PC-9 (cell line): ENCODE results near the gene IL17RE. TPM values are rescaled to one million over a fixed set of nuclear protein-coding genes. Genes with fewer than 3 reads are reported as not detected.

ENCODE experiments used
- BruUV-seq: library from RNA; stranded (reverse); fragments of 400-500 nt; replicated peaks from 2 replicates; lab custom pipeline; 2021; lab: Mats Ljungman, UMichigan
- CTCF ChIA-PET: fragments of 300-600 bp; sonication (Branson Sonifier 250); formaldehyde crosslinking; loops from one replicate; lab custom pipeline; 2022; ENCODE audit warnings: antibody characterized with exemption; lab: Charles Lee
- POLR2A ChIA-PET: fragments of 300-600 bp; sonication (Branson Sonifier 250); formaldehyde crosslinking; loops from one replicate; lab custom pipeline; 2022; ENCODE audit warnings: antibody characterized with exemption; ENCODE audit not compliant: unreplicated experiment; lab: Charles Lee
- DNase-seq, 2 experiments: peaks; one replicate each; pipeline versions ENCODE4 v3.0.0 to v3.0.0-alpha.2; 2015 to 2022; ENCODE audit warnings: mixed read lengths in 1 of 2
- H2AFZ ChIP-seq: fragments of 200-600 bp; sonication (generic); 2 replicates; pipeline ENCODE4 v1.8.1; 2017; ENCODE audit warnings: antibody characterized with exemption
- H3F3A ChIP-seq: fragments of 200-600 bp; sonication (generic); 2 replicates; pipeline ENCODE4 v1.8.1; 2017; ENCODE audit warnings: antibody characterized with exemption, mild to moderate bottlenecking, low read depth; ENCODE audit not compliant: insufficient read depth
- H3K27ac ChIP-seq: fragments of 200-600 bp; sonication (generic); 2 replicates; pipeline ENCODE4 v1.6.1; 2016; ENCODE audit warnings: mixed run types
- H3K27me3 ChIP-seq: fragments of 200-600 bp; sonication (generic); 2 replicates; pipeline ENCODE4 v1.6.1; 2016; ENCODE audit warnings: low read depth, mixed run types; ENCODE audit not compliant: insufficient read depth
- H3K36me3 ChIP-seq: fragments of 200-600 bp; sonication (generic); 2 replicates; pipeline ENCODE4 v1.6.1; 2016; ENCODE audit warnings: low read depth, mixed run types
- H3K4me1 ChIP-seq: fragments of 200-600 bp; sonication (generic); replicated peaks from 2 replicates; pipeline ENCODE4 v1.6.1; 2016; ENCODE audit warnings: mixed run types; ENCODE audit not compliant: insufficient read depth
- H3K4me2 ChIP-seq: fragments of 200-600 bp; sonication (generic); 2 replicates; pipeline ENCODE4 v1.6.1; 2017; ENCODE audit warnings: mixed run types
- H3K4me3 ChIP-seq: fragments of 200-600 bp; sonication (generic); 2 replicates; pipeline ENCODE4 v1.6.1; 2016; ENCODE audit warnings: mixed run types
- H3K79me2 ChIP-seq: fragments of 200-600 bp; sonication (generic); 2 replicates; pipeline ENCODE4 v1.6.1; 2017; ENCODE audit warnings: low read depth, mixed run types
- H3K9me2 ChIP-seq: fragments of 200-600 bp; sonication (generic); 2 replicates; pipeline ENCODE4 v1.8.1; 2017; ENCODE audit warnings: mild to moderate bottlenecking; ENCODE audit not compliant: insufficient read depth
- H3K9me3 ChIP-seq: fragments of 200-600 bp; sonication (generic); 2 replicates; pipeline ENCODE4 v1.8.1; 2016; ENCODE audit warnings: low read depth; ENCODE audit not compliant: insufficient read depth
- H4K20me1 ChIP-seq: fragments of 200-600 bp; sonication (generic); 2 replicates; pipeline ENCODE4 v1.8.1; 2017; ENCODE audit not compliant: insufficient read depth
- EZH2 ChIP-seq: fragments of 200-600 bp; sonication (generic); IDR thresholded peaks from 2 replicates; pipeline ENCODE4 v1.8.0; 2017; ENCODE audit warnings: antibody characterized with exemption, low read depth
- intact Hi-C: fragments of 100-400 bp; cut with micrococcal nuclease; formaldehyde crosslinking; loops from one replicate; pipeline ENCODE4 v1.10.0; 2022; ENCODE audit not compliant: unreplicated experiment
- total RNA-seq: library from RNA; stranded (reverse); gene quantifications from 2 replicates; pipeline ENCODE4 v1.2.3, GENCODE V29; 2021
- TF ChIP-seq, protein P1 (sequence below): fragments of 200-600 bp; sonication (generic); conservative IDR thresholded peaks from 2 replicates; pipeline ENCODE4 v1.6.1; 2017; ENCODE audit warnings: mixed run types, antibody characterized with exemption, mild to moderate bottlenecking, moderate library complexity

IL17RE gene
- total RNA-seq, 1 experiment from 2014 or later, result 23.8 TPM

DNA sequence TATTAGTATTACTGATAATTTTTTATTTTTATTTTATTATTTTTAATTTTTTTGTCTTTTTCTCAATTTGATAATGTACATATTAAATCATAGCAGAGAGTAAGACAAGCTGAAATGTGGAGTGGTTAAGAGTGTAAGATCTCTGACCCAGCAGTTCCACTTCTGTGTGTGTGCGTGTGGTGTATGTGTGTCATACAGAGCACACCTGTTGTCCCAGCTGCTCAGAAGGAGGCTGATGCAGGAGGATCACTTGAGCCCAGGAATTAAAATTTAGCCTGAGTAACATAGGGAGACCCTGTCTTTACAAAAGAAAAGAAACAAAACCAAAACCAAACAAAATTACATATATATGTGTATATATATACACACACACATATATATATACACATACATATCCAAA, 21.2 kb upstream of the IL17RE start:
- Histone ChIP-seq H3K27ac (no peak overlapping the region), H3F3A (peaks cover 24% of the 10 kb centered on the region), H3K4me1 (peaks cover 43% of the 10 kb centered on the region), H3K9me3 (no peaks in the 10 kb centered on the region), H3K27me3 (no peaks in the 10 kb centered on the region), H4K20me1 (no peaks in the 10 kb centered on the region), H3K9me2 (no peaks in the 10 kb centered on the region), H3K4me3 (no peak overlapping the region), H2AFZ (no peak overlapping the region), H3K79me2 (no peaks in the 10 kb centered on the region), H3K36me3 (no peaks in the 10 kb centered on the region), H3K4me2 (no peak overlapping the region)
- BruUV-seq, result no TSS peak
- CTCF ChIA-PET, result no interaction called here
- DNase-seq, result no peak
- intact Hi-C loops, result no loop called here
- POLR2A ChIA-PET, result no interaction called here
- TF ChIP-seq, protein P1, sequence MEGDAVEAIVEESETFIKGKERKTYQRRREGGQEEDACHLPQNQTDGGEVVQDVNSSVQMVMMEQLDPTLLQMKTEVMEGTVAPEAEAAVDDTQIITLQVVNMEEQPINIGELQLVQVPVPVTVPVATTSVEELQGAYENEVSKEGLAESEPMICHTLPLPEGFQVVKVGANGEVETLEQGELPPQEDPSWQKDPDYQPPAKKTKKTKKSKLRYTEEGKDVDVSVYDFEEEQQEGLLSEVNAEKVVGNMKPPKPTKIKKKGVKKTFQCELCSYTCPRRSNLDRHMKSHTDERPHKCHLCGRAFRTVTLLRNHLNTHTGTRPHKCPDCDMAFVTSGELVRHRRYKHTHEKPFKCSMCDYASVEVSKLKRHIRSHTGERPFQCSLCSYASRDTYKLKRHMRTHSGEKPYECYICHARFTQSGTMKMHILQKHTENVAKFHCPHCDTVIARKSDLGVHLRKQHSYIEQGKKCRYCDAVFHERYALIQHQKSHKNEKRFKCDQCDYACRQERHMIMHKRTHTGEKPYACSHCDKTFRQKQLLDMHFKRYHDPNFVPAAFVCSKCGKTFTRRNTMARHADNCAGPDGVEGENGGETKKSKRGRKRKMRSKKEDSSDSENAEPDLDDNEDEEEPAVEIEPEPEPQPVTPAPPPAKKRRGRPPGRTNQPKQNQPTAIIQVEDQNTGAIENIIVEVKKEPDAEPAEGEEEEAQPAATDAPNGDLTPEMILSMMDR, result no peak
- TF ChIP-seq EZH2, result no peak

DNA sequence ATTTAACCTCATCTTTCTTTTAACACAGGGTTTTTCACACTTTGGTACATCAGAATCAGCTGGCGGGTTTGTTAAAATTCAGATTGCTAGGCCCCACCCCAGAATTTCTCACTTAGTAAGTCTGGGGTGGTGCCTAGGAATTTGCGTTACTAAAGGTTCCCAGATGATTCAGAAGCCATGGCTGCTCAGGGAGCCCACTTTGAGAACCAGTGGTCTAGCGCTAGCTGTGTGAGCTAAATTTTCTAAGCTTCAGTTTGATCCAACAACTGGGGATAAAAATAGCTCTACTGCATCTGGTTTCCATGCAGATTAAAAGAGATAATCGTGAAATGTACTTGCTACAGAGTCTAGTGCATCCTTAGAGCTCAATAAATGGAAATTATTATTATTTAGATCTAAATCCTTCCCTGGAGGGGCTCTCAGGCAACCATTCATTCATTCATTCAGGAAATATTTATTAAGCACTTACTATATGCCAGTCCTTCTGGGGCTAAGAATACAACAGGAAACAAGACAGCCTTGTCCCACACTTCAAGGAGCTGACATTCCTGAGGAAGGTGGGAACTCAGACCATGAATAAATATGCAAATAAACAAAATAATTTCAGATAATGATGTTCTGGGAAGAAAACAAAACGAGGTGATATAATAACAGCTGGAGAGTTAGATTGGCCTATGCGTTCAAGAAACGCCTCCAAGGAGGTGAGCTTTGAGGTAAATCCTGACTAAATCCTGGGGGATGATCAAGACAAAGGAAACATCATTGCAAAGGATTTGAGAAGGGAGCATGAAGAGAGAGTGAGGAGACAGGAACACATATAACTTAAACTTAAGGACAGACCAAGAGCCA, 18.7 kb upstream of the IL17RE start:
- H3K27me3 ChIP-seq, result no peaks in the 10 kb centered on the region
- no peaks in the 10 kb centered on the region for H3K9me3 ChIP-seq
- peak overlapping the region; percentile 73 for H3K4me2 ChIP-seq
- no peaks in the 10 kb centered on the region for H3K79me2 ChIP-seq
- TF ChIP-seq, protein P1, result no peak
- TF ChIP-seq EZH2, result no peak
- no peaks in the 10 kb centered on the region for H3K36me3 ChIP-seq
- H2AFZ ChIP-seq, result no peak overlapping the region
- CTCF ChIA-PET, result interaction anchor here (0.7 kb wide), 2 partner anchors 15 to 49 kb away, joined by 4 to 19 read pairs; no protein-coding TSS in a partner anchor
- TSS peak; percentile 90 for BruUV-seq
- POLR2A ChIA-PET, result interaction anchor here (0.6 to 0.7 kb wide), 2 partner anchors 20 to 32 kb away, joined by 3 to 9 read pairs; no protein-coding TSS in a partner anchor
- intact Hi-C loops, result loop anchor here (2.0 kb wide), 1 partner anchor 39 kb away; the partner anchor contains the start of gene RPUSD3
- H3K27ac ChIP-seq, result peak overlapping the region; percentile 93
- H4K20me1 ChIP-seq, result no peaks in the 10 kb centered on the region
- peak overlapping the region; percentile 22; the same call in 1 of the 2 replicates for H3K4me3 ChIP-seq
- no peak for DNase-seq
- H3K9me2 ChIP-seq, result no peaks in the 10 kb centered on the region
- peaks cover 24% of the 10 kb centered on the region for H3F3A ChIP-seq
- peaks cover 35% of the 10 kb centered on the region for H3K4me1 ChIP-seq

DNA sequence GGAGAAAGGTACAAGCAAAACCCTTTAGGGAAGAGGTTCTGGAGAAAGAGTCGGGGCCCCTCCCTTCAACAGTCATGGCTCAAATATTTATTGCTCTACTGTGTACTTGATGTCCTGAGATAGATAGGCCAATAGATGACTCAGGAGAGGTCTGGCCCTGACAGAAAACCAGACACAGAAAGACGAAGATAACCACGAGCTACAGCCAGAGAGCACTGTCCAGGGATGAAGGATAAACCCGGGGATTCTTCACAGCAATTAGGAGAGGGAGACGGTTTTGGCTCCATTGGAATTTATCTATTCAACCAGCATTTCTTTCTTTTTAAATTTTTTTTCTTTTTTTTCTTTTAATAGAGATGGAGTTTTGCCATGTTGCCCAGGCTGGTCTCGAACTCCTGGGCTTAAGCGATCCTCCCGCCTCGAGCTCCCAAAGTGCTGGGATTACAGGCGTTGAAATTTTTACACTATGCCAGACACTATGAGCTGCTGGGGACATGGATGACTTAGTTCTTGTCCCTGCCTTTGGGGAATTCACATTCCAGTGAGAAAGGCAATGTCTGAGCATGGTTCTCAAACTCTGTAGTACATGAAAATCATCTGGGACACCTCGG, 18.0 kb upstream of the IL17RE start:
- intact Hi-C loops, result loop anchor here (2.0 kb wide), 1 partner anchor 40 kb away; the partner anchor contains the start of gene RPUSD3
- no peak overlapping the region for H2AFZ ChIP-seq
- no peaks in the 10 kb centered on the region for H3K79me2 ChIP-seq
- DNase-seq, result peak; percentile 62 to 88
- ChIA-PET CTCF (interaction anchor here (0.6 kb wide), 1 partner anchor 10 kb away, joined by 8 read pairs; no protein-coding TSS in a partner anchor), POLR2A (interaction anchor here (0.6 to 0.7 kb wide), 2 partner anchors 81 to 92 kb away, joined by 3 to 4 read pairs; partner anchors contain the start of gene ARPC4)
- peaks cover 29% of the 10 kb centered on the region for H3K4me1 ChIP-seq
- H3K9me2 ChIP-seq, result no peaks in the 10 kb centered on the region
- no peaks in the 10 kb centered on the region for H4K20me1 ChIP-seq
- no peaks in the 10 kb centered on the region for H3K9me3 ChIP-seq
- peak overlapping the region; percentile 93 for H3K27ac ChIP-seq
- peaks cover 28% of the 10 kb centered on the region for H3F3A ChIP-seq
- TF ChIP-seq, protein P1, result no peak
- no peak for TF ChIP-seq EZH2
- no peak overlapping the region for H3K4me3 ChIP-seq
- H3K4me2 ChIP-seq, result peak overlapping the region; percentile 73
- no peaks in the 10 kb centered on the region for H3K36me3 ChIP-seq
- TSS peak; percentile 99 for BruUV-seq
- H3K27me3 ChIP-seq, result no peaks in the 10 kb centered on the region
